Cardiac fibroblast (primary cell): ENCODE results near the gene TSPAN18.

Source experiments
- DNase-seq, 2 donors: peaks; one replicate each; pipeline versions ENCODE4 v3.0.0 to v3.0.0-alpha.2; 2010; ENCODE audit warnings: low read depth in 2 of 2
- H3K4me3 ChIP-seq, 2 donors: replicated peaks in 1 of 2; 1 replicate in 1 of 2; 2 replicates in 1 of 2; pipeline ENCODE4 v1.5.1; 2011; ENCODE audit warnings: low read depth in 2 of 2, low read length in 2 of 2, mild to moderate bottlenecking in 2 of 2, moderate library complexity in 1 of 2
- CTCF ChIP-seq: IDR thresholded peaks from one replicate; pipeline ENCODE4 v1.5.1; 2011; ENCODE audit warnings: low read depth, mild to moderate bottlenecking, low read length, inconsistent platforms

TSPAN18 gene

GRCh38 chr11:44931466-44931865 is 204.7 kb downstream of the TSPAN18 start:
- DNase-seq, result no peak
- TF ChIP-seq CTCF, result no peak
- H3K4me3 ChIP-seq, result no peak overlapping the region

- TF ChIP-seq CTCF, result no peak
- DNase-seq, result no peak
- no peak overlapping the region for H3K4me3 ChIP-seq
Measured at GRCh38 chr11:44934110-44934509, 207.3 kb downstream of the TSPAN18 start.

- H3K4me3 ChIP-seq, result no peak overlapping the region
- no peak for DNase-seq
- TF ChIP-seq CTCF, result no peak
Measured at GRCh38 chr11:44934735-44935250, 208.0 kb downstream of the TSPAN18 start.

- peak; percentile 89 for TF ChIP-seq CTCF
- DNase-seq, result peak; percentile 85 to 86
- H3K4me3 ChIP-seq, result no peak overlapping the region
Measured at GRCh38 chr11:44936525-44936924, 209.8 kb downstream of the TSPAN18 start.

GRCh38 chr11:44936951-44937543 is 210.3 kb downstream of the TSPAN18 start:
- no peak for DNase-seq
- no peak overlapping the region for H3K4me3 ChIP-seq
- no peak for TF ChIP-seq CTCF

GRCh38 chr11:44938066-44938691 is 211.4 kb downstream of the TSPAN18 start:
- no peak for DNase-seq
- no peak for TF ChIP-seq CTCF
- no peak overlapping the region for H3K4me3 ChIP-seq
